22Rv1 (cell line): ENCODE results near the gene AATF.

ENCODE experiments used
- H3K27ac ChIP-seq: fragments of 450-650 bp; 2 replicates; pipeline ENCODE4 v1.5.1; 2017
- ZFX ChIP-seq: fragments of 450-650 bp; IDR thresholded peaks from 2 replicates; pipeline ENCODE4 v1.6.1; 2017; ENCODE audit warnings: antibody characterized with exemption, borderline replicate concordance
- TF ChIP-seq, protein P1 (sequence below): fragments of 450-650 bp; IDR thresholded peaks from 2 replicates; pipeline ENCODE4 v1.5.1; 2017; ENCODE audit warnings: mild to moderate bottlenecking

Gene AATF

DNA sequence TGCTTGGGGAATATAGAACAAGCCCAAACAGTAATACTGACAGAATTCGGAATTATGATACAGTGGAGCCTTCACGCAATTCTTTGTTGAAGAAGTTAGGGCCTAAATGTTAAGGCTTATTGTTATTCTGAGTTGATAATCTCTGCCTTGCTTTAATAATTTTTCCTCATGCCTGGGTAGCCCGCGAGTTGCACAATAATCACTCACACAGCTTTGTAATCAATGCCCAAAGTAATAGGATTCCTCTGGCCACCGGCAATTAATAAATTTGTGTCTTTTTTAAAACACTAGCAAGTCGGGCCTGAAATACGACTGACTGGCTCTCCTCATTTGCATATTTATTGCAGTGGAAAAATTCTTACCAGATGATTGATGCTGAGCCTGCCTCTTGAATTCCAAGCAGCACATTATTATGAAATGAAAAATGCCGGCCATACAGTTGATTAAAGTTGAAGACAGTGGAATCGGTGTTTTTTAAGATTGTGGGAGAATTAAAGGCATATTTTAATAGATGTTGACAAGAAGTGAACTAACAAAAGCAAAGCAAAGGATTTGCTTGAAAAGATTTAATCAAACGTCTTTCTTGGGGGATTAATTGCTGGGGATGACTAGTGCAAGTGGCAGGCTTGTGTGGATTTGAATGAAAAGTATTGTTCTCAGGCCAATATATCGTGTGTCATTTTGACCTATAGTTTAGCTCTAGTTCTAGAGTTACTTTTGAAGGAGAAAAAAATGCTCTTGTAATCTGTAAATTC, 30.2 kb downstream of the AATF start:
- peak overlapping the region; percentile 56 for H3K27ac ChIP-seq
- TF ChIP-seq ZFX = no peak
- TF ChIP-seq, protein P1, sequence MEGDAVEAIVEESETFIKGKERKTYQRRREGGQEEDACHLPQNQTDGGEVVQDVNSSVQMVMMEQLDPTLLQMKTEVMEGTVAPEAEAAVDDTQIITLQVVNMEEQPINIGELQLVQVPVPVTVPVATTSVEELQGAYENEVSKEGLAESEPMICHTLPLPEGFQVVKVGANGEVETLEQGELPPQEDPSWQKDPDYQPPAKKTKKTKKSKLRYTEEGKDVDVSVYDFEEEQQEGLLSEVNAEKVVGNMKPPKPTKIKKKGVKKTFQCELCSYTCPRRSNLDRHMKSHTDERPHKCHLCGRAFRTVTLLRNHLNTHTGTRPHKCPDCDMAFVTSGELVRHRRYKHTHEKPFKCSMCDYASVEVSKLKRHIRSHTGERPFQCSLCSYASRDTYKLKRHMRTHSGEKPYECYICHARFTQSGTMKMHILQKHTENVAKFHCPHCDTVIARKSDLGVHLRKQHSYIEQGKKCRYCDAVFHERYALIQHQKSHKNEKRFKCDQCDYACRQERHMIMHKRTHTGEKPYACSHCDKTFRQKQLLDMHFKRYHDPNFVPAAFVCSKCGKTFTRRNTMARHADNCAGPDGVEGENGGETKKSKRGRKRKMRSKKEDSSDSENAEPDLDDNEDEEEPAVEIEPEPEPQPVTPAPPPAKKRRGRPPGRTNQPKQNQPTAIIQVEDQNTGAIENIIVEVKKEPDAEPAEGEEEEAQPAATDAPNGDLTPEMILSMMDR = no peak

DNA sequence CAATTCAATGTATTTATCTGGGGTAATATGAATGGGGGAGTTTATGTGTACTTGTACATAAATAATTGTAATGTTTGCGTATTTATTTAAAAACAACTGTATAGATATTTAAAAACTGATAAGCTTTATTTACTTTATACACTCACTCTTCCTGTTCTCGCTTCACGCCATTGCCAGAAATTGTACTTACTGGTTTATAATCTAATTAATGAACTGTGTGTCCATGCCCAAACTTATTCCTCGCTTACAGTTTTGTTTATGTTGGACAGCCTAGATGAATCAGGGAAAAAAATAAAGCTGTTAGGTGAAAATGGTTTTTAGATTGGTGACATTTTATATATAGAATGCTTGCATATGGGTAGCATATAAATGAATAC, 30.8 kb downstream of the AATF start:
- TF ChIP-seq, protein P1 = no peak
- no peak for TF ChIP-seq ZFX
- peak overlapping the region; percentile 56 for H3K27ac ChIP-seq

DNA sequence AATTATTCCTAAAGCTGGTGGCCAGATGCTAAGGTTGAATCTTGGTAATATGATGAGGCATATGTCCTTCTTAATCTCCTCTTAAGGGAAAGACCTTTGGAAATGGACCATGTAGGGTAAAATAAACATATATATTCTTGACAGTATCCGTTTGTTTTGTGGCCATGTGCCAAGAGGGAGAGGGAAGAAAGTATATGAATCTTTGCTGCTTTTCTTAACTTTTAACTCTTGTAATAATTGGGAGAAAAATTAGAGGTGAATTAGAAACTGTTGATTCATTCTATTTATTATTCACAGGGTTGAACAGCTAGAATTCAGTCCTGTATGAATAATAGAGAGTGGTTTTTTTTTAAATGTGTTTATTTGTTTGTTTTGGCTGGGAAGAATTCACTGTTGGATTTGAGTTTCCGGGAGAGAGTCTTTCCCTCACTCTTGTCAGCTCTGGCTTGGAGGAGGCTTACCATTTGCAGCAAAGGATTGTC, 31.6 kb downstream of the AATF start:
- H3K27ac ChIP-seq = peak overlapping the region; percentile 56
- no peak for TF ChIP-seq ZFX
- TF ChIP-seq, protein P1 = no peak

DNA sequence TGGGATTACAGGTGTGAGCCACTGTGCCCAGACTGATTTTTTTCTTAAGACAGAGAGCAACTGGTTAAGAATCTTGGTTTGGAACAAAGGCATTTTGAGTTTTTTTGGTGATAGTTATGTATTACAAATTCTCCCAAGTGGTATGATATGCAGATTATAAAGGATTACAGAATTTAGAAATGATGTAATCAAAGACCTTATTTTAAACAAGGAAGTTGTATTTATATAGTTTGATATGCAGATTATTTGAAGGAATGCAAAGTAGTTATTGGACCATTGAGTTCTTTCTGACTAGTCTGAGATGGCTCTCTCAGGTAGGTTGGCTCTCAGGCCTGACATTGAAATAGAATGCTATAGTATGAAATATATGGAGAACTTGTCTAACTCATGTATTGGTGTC, 34.9 kb downstream of the AATF start:
- H3K27ac ChIP-seq = no peak overlapping the region
- TF ChIP-seq ZFX = no peak
- TF ChIP-seq, protein P1 = no peak

DNA sequence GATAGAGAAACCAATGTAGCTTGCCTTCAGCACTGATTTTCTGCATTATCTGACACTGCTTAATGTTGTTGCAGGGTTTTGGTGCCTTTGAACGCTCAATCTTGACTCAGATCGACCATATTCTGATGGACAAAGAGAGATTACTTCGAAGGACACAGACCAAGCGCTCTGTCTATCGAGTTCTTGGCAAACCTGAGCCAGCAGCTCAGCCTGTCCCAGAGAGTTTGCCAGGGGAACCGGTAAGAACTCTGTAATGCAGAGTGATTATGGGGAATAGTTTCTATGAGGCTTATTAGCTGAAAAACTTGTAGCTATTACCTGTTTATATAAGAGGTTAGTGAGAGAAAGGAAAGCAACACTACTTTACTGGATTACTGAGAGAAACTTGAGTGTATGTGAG, 40.4 kb downstream of the AATF start:
- TF ChIP-seq, protein P1 = no peak
- no peak for TF ChIP-seq ZFX
- no peak overlapping the region for H3K27ac ChIP-seq

DNA sequence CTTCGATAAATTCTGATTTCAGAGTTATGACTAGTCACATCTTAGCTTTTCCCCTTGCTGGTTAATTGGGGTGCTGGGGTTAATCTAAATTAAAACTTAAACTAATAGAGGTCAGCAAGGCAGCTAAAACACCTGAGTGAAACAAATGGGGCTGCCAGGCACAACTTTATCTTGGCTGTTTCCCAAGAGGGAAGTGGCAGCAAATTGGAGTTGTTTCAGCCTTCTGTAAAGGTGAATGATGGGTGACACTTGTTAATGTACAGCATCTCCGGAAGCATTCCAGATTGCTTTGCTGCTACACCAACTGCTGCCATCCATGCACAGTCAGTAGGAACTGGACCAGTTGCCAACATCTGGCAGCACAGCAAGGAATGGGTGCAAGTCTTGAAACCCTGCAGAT, 43.9 kb downstream of the AATF start:
- no peak overlapping the region for H3K27ac ChIP-seq
- TF ChIP-seq, protein P1 = no peak
- no peak for TF ChIP-seq ZFX

DNA sequence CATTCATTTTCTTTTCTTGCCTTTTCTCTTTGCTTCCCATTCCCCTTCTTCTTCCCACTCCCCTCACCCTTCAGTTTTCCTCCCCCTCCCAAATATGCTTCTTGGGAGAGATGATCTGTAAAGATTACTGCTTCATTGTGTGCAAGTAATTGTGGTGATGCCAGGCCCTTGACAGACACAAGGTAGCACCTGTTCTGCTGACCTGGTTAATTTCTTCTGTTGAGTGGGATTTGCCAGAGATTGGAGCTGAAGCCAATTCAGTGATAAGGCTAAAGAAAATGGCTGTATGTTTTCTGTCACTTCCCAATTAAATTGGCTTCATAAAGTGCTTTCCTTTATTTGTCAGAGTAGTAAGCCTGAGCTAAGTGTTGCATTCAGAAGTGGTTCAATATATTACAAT, 44.5 kb downstream of the AATF start:
- no peak for TF ChIP-seq ZFX
- TF ChIP-seq, protein P1 = no peak
- no peak overlapping the region for H3K27ac ChIP-seq
